HG03064 (cell line): ENCODE data around the gene MIEF1.
"Not testable (repeated sequence)": the region's sequence is repeated elsewhere in the genome, so short reads cannot be mapped to it uniquely, and the experiment has no call there.

Experiments
- ATAC-seq: cut with Tn5 transposase; IDR thresholded peaks from one replicate; pipeline ENCODE4 v1.9.1; 2021; ENCODE audit warnings: low read depth; ENCODE audit not compliant: unreplicated experiment

MIEF1 gene

DNA sequence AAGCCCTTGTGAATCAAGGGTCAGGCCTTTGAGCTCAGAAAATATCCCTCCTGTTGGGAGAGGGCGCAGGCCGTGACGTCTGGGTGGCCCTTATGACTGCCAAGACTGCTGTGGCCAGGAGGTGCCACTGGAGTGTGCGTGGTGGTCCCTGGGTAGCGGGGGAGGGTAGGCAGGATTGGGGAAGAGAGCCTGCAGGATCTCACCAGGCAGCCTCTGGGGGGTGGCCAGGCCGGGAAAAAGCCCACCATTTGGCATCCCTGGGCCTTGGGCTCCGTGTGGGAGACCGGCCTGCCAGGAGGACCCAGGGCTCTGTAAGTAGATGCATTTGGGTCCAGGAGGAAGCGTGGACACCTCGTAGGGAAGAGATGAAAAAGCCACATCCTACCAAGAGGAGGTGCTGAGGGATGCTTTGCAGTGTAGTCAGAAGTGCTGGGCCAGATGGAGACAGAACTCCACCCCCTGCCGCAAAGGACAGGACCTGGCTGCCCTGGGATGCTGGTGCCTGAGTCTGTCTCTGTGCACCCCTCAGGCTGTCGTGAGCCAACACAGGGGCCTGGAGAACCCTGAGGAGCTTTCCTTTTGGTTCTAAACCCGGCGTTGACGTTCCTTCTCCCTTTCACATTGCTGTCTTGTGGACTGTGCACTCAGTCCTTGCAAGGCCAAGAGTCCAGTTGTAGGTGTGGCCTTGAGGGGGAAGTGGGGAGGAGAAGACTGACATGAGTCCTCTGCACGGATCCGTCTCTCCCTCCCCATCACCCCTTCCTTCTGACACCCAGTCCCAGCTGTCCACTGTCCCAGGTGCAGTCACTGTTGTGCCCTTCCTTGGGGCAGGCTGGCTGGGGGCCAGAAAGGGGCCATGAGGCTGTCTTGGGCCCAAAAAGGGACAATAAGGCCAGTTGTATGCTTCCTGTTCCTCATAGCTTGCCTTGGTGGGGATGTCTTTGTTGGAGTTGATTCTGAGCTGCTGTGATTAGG is 12.7 kb upstream of the MIEF1 start:
- ATAC-seq: no peak

DNA sequence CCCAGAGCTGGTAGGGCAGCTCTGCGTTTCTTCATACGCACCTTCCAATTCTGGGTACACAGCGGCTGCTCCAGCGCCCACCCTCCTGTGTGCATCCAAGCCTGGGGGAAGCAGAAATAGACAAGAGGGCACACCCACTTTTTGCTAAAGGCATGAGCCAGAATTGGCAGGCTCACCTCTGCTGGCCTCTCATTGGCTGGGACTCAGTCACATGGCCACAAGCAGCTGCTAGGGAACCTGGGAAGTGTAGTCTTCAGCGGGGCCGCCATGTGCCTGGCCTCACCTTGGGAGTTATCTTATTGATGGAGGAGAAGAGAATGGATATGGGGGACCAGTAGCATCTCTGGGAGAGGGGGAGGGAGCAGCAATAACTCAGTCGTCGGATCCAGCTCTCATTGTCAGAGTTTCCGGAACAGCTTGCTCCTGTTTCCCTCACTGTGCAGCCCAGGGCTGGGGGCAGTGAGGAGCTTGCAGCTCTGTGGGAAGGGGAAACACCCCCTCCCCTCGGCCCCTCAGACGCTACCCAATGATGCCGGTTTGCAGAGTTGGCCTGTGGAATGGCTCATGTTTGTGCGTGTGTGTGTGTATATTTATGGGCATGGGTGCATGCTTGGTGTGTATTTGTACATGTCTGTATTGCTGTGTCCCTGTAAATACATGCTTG is 11.8 kb upstream of the MIEF1 start:
- peak; percentile 55 for ATAC-seq

DNA sequence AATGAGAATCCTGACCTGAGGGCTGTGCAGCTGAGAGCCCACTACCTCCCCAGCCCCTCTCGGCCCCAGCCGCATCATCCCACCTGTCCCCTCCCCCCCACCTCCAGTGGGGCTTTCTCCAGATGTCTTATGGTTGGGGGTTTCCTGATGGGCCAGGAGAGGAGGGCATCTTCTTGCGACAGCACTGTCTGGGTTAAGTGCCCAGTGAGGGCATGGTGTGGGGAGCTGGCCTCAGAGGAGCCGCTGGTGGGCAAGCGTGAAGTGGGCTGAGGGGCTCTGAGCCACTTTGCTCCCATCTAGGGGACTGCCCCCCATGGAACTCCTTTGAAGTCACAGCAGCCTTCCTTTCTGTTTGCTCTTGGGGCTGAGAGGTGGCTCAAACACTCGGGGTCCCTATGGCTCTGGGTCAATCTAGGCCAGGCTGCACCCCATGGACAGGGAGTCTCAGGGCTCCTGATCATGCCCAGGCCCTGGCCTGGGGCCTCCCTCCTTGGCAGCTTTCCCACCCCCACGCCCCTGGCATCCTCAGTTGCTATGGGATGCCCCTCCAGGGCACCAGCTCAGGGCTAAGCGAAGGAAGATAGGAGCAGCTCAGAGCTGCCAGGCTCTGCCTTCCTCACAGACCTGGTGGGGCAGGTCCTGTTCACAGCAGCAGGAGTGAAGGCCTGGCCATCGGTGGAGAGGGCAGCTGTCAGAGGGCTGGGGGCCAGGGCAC is 11.0 kb upstream of the MIEF1 start:
- no peak for ATAC-seq

DNA sequence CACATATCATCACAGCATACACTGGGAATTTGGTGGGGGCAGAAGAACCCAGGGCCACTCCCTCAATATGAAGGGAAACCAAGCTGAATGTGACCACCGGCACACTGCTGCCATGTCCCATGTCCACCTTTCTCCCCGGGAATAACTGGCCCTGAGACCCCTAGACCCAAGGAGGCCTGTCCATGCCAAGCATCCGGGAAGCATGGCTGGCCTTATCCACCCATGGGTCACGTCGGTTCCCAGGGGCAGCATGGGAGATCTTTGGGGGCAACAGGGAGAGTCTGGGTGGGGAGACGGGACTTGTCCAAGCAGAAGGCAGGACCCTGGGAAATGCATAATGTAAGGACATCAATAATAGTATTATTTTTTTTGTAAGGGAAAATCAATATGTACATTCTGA is 10.4 kb upstream of the MIEF1 start:
- ATAC-seq: no peak

DNA sequence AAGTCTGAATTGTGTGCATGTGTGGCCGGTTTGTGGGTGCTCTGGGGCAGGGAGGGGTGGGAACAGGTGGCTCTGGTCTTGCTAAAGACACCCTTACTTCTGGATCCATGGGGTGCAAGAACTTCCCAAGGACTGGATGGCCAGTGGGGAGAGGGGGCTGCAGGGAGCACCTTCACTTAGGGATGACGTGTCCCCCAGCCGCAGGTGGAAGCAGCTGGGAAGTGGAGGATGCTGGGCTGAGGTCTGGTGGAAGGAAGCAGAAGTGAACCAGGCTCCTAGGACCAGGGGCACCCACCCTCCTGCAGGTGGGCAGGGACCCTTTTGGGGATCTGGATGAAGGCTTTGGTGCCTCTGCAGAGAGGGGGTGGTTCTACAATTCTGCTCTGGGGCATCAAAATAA is 9.9 kb upstream of the MIEF1 start:
- no peak for ATAC-seq

DNA sequence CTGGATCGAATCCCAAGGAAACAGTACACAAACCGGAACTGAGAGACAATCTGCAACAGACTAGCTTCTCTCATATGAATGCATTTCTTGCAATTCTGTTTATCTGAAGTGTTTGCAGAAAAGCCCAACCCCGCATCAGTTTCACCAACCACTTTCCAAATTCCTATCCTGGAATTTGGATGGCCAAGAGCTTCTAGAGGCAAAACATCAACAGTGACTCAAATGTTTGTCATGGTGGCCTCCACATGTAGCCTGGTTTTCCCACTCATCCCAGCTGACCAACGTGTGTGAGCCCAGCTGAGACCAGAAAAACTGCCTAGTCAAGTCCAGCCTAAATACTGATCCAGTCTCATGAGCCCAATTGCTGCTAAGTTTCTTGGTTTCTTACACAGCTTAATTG is 8.3 kb upstream of the MIEF1 start:
- ATAC-seq: no peak

DNA sequence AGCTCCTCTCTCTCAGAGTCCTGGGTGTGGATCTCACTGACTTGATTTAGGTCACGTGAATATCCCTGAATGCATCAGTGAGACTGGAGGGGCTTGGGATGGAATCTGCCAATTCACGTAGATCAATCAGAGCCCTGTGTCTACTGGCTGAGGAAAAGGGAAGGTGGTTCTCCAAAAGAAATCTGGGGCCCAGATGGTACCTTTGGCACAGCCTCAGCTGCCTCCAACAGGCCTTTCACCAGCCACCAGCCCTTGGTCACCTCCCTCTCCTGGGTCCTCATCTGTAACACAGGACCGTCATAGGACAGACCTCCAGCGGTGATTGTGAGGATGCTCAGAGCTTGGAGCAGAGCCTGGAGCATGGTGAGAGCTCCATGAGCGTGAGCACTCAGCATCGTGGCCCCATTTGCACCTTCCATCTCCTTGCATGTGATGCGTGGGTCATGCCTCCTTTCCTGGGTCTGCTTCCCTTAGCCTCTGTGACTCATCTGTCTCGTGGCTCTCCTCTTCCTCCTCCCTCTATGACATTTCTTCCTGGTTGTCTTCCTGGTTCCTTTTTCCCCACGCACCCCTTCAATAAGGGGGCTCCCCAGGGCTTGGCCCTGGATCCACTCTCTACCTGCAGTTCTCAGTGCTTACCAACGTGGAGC is 7.5 kb upstream of the MIEF1 start:
- no peak for ATAC-seq

DNA sequence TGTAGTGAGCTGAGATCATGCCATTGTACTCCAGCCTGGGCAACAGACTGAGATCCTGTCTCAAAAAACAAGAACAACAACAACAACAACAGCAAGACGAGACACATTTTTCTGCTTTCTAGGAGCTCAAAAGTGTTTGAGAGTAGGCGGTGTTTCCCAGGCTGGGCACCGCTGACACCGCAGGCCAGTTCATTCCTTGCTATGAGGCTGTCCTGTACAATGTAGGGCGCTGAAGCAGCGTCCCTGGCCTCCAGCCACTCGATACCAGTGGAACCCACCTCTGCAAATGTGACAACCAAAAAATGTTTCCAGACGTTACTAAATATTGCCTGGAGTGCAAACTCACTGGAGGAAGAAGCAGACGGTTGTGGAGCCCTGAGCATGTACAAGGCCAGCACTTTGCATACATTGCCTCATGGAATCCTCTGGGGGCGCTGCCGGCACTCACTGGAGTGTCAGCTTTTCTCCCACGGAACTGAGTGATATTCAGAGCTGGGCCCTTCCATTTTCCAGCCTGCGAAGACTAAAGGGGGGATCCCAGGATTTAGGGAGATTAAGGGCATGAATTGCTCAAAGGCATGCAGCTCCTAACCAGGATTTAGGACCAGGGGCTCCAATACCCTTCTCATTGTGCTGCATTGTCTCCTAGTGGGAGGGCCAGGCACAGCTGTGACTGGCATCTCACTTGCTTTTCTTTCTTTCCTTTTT is 5.8 kb upstream of the MIEF1 start:
- ATAC-seq: no peak

DNA sequence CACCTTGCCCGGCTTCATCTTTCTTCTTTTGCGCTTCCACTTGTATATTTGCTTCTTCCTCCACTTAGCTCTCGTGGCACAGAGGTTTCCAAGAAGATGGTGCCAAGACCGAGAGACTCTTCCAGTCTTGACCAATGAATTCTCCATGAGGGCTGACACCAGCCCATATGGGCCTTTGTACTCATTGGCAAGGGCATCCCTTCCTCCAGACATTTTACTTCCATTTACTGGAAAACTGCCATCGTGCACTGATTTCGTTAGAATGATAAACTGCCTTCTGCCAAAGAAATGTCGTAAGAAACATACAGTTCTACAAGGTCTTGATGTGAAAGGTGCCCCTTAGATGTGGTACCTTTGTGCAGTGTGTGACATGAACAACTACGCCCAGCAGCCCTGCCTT is 4.7 kb upstream of the MIEF1 start:
- no peak for ATAC-seq

DNA sequence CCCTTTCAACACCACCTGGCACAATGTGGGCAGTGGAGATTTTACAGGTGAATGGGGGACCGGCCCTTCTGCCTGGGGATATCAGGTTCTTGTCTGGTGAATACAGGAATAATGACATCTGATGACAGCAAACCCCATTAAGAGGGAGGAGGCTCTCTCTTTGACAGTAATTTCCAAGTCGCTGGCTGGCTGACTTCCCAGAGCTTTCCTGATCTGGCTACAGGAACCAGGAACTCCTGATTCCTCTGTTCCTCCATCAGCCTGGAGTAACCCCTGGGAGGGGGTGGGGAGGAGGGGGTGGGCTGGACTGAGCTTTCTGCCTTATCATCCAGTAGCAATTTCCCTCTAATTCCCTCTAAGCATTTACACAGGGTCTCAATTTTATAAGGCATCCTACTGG is 3.7 kb upstream of the MIEF1 start:
- ATAC-seq: no peak

DNA sequence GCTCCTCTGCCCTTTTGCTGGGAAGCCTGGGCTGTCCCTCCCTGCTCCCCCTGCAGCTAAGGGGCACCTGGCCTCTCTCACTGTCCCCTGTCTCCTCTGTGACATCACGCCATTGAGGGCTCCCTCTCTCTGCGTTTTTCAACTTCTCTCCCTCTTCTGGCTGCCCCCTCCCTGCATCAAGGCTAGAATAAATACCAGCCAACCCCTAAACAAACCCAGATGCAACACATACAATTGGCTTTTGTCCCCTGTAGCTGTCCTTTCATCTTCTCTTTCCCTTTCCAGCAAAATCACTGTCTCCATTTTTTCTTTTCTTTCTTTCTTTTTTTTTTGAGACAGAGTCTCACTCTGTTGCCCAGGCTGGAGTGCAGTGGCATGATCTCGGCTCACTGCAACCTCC is 3.3 kb upstream of the MIEF1 start:
- ATAC-seq: no peak

DNA sequence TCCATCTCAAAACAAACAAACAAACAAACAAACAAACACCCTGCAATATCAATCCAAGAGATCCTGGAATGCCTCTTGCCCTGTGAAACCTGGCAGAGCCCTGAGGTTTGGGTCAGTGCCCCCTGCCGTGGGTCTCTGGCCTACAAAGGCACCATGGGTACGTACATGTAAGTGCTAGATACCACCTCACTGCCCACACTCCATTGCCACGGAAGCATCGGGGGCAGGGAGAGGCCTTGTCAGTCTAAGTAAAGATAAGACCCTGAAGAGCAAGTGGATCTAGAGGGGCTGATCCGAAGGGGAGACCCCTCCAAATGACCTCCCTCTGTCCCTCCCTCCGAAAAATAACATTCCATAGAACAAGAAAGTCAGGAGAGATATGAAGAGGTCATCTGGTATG is 2.0 kb upstream of the MIEF1 start:
- no peak for ATAC-seq

DNA sequence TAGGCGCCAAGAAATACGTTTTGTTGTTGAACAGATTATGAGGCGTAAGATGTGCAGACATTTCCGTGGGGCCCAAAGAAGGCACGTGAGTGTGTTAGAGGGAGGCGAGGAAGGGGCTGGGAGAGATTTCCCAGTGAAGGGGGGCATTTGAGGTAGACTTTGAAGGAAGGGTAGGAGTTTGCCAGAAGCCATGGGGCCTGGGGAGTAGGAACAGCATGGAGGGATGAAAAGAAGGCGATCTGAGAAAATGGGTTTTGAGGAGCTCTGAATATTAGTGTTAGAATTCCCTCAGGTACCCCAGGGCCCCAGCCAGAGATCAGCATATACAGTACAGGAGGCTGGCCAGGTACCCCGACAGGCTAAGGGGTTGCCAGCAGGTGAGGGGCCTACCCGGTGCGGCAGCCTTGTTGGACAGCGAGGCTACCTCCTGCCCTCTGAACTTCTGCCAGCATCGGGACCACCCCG is 414 bp upstream of the MIEF1 start:
- ATAC-seq: no peak

DNA sequence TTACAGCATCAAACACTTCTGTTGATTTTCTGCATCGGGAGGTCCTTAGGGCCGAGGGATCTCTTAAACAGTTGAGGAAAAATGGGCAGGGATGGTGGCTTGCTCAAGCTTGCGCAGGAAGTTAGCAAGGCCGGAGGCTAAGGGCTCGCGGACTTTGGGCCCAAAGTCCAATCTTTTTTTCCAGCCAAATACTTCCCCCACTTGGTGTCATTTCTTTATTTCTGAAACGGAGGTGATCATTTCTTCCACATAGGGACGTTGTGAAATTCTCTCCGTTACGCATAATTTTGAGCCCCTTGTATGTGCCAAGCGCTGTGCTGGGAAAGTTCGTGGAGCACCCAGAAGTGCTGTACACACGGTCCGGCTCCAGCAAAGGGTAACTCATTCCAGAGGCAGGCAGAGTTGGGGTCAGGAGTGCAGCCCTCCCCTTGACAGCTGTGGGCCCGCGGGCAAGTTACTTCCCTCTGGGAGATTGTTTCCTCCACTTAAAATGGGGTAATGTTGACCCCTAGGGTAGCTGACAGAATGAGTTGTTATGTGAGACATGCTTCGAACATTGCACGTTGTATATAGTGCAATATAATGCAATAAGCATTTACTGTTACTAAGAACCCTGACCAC is 809 bp downstream of the MIEF1 start:
- no peak for ATAC-seq

DNA sequence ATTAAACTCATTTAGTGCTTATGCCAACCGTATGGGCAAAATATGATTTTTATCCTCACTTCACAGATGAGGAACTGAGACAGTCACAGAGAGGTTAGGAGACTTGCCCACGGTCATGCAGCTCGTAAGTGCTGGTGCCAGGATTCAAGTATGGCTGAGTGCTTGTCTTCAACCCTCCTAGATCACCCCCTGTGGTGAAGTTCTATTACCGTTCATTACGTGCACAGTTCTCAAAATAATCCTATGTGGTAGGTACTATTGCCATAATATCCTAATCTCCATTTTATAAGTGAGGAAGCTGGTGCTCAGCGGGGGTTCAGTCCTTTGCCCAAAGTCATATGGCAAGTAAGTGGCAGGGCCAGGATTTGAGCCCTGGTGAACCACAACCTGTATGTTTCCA is 1.5 kb downstream of the MIEF1 start:
- no peak for ATAC-seq

DNA sequence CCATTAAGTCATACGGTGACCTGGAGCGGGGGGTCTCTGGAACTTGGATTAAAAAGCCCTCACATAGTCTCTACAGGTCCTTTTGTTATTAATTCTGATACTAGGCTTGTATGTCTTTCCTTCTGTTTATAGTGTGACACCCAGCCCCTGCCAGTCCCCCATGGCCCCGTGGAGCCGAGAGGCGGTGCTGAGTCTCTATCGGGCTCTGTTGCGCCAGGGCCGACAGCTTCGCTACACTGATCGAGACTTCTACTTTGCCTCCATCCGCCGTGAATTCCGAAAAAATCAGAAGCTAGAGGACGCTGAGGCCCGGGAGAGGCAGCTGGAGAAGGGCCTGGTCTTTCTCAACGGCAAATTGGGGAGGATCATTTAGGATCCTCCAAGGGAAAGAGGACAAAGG is 2.0 kb downstream of the MIEF1 start:
- no peak for ATAC-seq

DNA sequence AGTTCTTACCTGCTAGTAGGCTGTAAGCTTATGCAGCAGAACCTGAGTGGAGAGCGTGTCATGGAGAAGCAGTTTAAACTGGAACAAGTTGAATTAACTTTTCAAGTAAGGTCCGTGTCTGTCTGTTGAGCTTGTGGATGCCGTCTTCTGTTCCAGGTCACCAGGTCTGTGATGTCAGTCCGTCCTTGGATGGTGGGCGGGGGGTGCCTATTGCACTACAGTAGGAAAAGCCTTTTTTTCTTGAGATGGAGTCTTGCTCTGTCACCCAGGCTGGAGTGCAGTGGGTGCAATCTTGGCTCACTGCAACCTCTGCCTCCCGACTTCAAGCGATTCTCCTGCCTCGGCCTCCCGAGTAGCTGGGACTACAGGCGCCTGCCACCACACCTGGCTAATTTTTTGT is 4.9 kb downstream of the MIEF1 start:
- ATAC-seq: not testable (repeated sequence)

DNA sequence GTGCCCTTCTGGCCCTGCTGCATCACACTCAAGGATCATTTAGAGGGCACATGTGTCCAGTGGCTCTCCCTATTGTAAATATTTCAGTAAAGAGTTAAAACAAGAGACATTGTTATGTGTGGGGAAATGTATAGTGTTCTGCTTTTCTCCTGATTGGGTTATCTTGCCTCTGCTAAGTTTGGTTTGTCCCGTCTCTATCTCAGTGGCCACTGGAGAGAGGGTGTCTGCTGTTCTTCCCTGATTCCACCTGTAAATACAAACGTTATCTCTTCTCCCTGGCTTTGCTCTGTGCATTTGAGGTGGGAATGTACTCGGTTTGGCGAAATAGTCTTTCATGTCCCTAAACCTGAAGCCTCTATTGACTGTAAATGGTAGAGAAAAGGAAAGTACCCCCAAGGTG is 6.3 kb downstream of the MIEF1 start:
- ATAC-seq: no peak

DNA sequence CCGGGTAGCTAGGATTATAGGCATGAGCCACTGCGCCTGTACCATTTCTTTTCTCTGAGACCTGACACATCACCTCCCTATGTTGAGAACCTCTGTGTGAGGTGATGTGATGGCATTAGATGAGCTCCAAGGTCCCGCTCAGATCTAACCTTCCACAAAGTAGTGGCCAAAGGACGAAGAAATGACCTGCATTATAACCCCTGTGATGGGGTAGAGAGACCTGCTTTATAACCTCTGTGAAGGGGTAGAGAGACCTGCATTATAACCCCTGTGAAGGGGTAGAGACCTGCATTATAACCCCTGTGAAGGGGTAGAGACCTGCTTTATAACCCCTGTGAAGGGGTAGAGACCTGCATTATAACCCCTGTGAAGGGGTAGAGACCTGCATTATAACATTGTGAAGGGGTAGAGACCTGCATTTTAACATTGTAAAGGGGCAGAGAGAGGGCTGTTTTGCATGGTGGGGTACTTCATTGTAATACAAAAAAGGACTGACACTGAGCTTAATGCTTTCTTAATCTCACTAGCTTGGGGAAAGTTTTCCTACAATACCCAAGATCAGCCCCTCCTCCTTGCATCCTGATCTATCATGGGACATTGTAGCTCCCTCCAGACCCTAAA is 8.5 kb downstream of the MIEF1 start:
- no peak for ATAC-seq
